Stimulated activated CD8-positive, alpha-beta memory T cell treated with anti-CD3 and anti-CD28 coated beads, Interleukin-4, amount 100 ng/mL, for 24 hours (primary cell): ENCODE measurements around the gene COMMD7.
"Not testable (repeated sequence)": the region's sequence is repeated elsewhere in the genome, so short reads cannot be mapped to it uniquely, and the experiment has no call there.

Experiments used
- DNase-seq: peaks from one replicate; pipeline ENCODE4 v3.0.0-alpha.2; 2020; ENCODE audit warnings: low read depth

Gene COMMD7

GRCh38 chr20:32765230-32765875 lies 22.1 kb upstream of the COMMD7 start:
- not testable (repeated sequence) for DNase-seq

GRCh38 chr20:32764005-32764960 lies 21.0 kb upstream of the COMMD7 start:
- DNase-seq, result no peak

GRCh38 chr20:32763202-32764004 lies 20.1 kb upstream of the COMMD7 start:
- no peak for DNase-seq

- no peak for DNase-seq
Observed at GRCh38 chr20:32762754-32763201, 19.5 kb upstream of the COMMD7 start.

GRCh38 chr20:32761831-32762753 lies 18.8 kb upstream of the COMMD7 start, which contains the start of gene DNMT3B:
DNMT3B (plus strand) TSS chr20:32762385; CDS start chr20:32780324, 17,939 bp downstream.
- peak; percentile 73 for DNase-seq

- DNase-seq, result no peak
Observed at GRCh38 chr20:32761417-32761830, 18.2 kb upstream of the COMMD7 start.

GRCh38 chr20:32756156-32756555 lies 12.9 kb upstream of the COMMD7 start:
- DNase-seq, result no peak

- DNase-seq, result no peak
Observed at GRCh38 chr20:32753731-32754130, 10.5 kb upstream of the COMMD7 start.

- no peak for DNase-seq
Observed at GRCh38 chr20:32752458-32753250, 9.4 kb upstream of the COMMD7 start.

GRCh38 chr20:32751702-32752457 lies 8.6 kb upstream of the COMMD7 start:
- DNase-seq, result no peak

GRCh38 chr20:32751293-32751692 lies 8.0 kb upstream of the COMMD7 start:
- DNase-seq, result no peak

GRCh38 chr20:32749914-32750637 lies 6.8 kb upstream of the COMMD7 start:
- DNase-seq, result no peak

- no peak for DNase-seq
Observed at GRCh38 chr20:32742322-32743236, 688 bp downstream of the COMMD7 start.

- DNase-seq, result no peak
Observed at GRCh38 chr20:32741151-32741550, 2.1 kb downstream of the COMMD7 start.

GRCh38 chr20:32737371-32738223 lies 5.7 kb downstream of the COMMD7 start:
- no peak for DNase-seq

GRCh38 chr20:32731882-32732266 lies 11.4 kb downstream of the COMMD7 start:
- DNase-seq, result no peak

GRCh38 chr20:32729334-32729733 lies 13.9 kb downstream of the COMMD7 start:
- DNase-seq, result not testable (repeated sequence)
